Stimulated activated CD4-positive, alpha-beta T cell treated with anti-CD3 and anti-CD28 coated beads, Interleukin-2, amount 100 ng/mL, for 48 hours (primary cell): ENCODE results near the gene DCT.

Experiments used
- DNase-seq, 2 donors: peaks; one replicate each; pipeline ENCODE4 v3.0.0-alpha.2; 2020

DCT gene

DNA sequence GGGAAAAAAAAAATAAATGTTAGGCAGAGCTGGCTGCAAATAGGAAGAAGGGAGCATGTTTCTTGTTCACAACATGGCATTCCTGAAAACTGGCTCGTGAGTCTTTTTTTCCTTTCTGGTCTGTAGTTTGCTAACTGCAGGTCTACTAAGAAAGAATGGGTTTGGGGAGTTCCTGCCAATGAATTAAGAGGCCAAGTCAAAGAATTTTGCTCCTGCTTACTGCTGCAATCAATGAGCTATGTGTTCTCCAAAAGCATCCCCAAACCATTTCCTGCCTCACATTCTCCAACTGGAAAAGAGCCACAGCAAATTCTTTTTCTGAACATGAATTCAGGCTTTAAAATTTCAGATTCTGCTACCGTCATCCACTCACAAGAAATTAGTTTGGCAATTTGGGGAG is 88.6 kb downstream of the DCT start:
- no peak for DNase-seq

DNA sequence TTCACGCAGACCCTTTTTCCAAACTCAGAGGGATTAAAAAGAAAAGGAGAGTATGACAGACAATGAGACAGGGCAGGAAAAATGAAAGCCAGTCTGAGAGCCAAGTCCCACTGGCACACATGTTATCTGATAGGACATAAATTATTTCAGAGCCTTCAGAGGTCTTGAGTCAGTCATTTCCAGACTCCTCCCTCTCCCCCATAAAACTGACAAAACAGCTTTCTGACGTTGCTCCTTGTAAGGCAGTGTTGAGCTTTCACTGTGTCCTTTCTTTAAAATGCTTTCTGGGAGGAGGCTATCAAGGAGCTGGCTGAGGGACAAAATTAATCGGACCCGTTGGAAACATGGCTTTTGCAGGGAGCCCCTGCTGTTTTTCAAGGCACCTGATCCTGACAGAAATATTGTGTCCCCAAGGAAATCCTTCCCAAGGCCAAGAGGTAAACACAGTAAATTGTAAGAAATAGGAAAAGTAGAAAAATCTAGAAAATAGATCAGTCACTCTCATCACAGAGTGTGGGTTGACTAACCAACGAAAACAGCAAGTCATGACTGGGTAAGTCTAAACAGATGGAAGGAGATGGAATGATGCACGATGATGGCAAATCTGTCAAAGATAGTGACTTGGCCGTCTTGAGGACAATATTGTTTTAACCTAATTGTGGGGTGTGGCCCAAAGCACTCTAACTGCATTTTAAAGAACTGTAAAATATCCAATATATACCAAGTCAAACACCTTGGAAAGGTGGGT is 89.7 kb downstream of the DCT start:
- DNase-seq: no peak

DNA sequence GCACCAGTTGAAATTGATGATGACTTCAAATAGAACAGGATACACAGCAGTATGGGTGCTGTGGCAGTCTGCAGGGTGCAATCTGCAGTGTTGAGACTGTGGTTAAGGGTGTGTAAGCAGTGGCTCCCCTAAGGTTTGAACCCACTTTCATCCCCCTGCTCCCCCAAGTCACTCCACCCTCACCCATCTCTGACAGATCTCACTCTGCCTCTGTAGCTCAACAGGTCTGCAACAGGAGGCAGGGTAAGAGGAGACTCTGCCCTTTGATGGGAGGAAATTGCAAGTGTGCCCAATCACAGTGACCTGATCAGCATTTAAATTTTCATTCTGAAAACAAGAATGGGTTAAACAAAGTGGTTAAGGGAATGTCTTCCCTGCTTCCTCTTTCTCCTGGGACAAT is 92.4 kb downstream of the DCT start:
- no peak for DNase-seq
